Stimulated activated naive CD8-positive, alpha-beta T cell treated with anti-CD3 and anti-CD28 coated beads, Interleukin-15, Interleukin-2, amounts not matched to agents 100 U/mL and 50 U/mL, for 24 hours (primary cell): ENCODE data around the gene OAS1.
"Not testable (repeated sequence)": the region's sequence is repeated elsewhere in the genome, so short reads cannot be mapped to it uniquely, and the experiment has no call there.

Experiments
- ATAC-seq: fragments of 150-1000 bp; cut with Tn5 transposase; one replicate; pipeline ENCODE4 v1.10.0; 2021
- DNase-seq: peaks from one replicate; pipeline ENCODE4 v3.0.0; 2021

The OAS1 gene

DNA sequence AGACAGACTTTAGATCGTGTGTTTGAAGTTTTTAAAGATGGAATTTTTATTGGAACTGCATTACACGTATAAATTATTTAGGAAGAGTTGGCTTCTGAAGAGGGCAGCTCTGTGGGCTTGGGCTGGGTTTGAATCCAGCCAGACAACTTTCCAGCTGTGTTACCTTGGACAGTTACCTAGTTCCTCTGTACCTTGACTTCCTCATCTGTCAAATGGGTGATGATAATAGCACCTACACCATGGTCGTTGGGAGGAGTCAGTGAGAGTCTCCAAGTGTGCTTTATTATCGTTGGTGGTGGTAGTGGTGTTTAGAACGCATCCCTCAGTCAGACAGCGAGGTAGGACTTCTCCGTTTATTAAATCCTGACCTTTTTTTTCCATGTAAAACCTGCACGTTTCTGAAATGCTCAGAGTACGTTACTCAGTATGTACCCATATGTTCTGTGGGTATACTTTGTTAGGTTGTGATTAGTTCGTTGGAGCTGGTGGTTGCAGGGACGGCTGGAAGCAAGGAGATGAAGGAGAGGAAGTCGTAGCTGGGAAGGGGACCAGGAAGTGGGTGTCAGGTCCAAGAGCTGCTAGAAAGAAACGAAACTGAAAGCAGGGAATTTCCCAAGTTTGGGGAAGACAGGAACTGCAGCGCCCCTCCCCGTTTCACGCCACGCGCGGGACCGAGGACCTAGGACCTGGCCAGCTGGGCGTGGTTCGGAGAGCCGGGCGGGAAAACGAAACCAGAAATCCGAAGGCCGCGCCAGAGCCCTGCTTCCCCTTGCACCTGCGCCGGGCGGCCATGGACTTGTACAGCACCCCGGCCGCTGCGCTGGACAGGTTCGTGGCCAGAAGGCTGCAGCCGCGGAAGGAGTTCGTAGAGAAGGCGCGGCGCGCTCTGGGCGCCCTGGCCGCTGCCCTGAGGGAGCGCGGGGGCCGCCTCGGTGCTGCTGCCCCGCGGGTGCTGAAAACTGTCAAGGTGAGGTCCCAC is 31.3 kb downstream of the OAS1 start, which contains the start of gene OAS3:
Gene OAS3 (plus strand): TSS at position 734 of the 979 bp plus-strand sequence. CDS start 57 bp downstream, at position 791.
- DNase-seq (peak; percentile 71), ATAC-seq (peak; percentile 78)

DNA sequence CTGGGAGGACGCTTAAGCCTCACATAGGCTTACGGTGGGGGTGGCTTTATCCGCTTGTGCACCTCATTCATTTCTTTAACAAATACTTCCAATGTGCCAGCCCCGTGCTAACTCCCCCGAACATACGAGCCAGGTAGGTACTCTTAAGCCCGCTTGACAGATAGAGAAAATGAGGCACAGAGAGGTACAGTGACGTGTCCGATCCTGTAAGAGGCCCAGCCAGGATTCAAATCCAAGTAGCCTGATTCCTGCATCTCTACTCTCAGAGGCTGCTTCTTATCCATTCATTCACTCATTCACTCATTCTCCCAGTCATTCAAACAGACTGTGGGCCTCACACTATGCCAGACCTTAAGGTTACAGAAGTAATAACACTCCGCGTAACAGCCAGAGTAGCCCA is 32.0 kb downstream of the OAS1 start:
- DNase-seq = no peak
- ATAC-seq = no peak

DNA sequence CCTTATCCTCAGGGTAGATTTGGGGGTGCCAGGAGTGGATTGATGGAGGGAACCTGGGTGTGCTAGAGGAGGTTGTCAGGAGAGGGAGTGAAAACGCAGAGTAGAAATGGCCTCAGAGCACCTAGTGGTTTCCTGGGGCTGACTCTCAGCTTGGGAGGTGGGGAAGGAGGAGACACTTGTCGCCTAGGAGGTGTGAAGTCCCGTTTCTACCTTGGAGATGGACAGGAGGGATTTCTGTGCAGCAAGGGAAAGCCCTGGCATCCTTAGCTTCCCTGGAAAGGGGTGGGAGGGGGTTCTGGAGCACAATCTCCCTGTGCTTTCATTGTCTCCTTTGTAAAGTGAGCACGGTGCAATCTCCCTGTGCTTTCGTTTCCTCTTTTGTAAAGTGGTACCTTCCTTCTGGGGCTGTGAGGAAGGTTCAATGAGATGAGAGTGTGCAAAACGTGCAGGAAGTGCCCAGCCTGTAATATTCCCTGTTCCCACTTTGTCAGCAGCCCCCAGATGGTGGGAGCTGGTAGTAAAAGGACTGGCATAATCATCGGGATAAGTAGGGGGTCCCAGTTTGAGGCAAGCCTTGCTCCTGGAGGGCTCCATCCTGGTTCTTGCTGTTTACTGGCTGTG is 33.1 kb downstream of the OAS1 start:
- peak; percentile 15 for DNase-seq
- ATAC-seq = no peak

DNA sequence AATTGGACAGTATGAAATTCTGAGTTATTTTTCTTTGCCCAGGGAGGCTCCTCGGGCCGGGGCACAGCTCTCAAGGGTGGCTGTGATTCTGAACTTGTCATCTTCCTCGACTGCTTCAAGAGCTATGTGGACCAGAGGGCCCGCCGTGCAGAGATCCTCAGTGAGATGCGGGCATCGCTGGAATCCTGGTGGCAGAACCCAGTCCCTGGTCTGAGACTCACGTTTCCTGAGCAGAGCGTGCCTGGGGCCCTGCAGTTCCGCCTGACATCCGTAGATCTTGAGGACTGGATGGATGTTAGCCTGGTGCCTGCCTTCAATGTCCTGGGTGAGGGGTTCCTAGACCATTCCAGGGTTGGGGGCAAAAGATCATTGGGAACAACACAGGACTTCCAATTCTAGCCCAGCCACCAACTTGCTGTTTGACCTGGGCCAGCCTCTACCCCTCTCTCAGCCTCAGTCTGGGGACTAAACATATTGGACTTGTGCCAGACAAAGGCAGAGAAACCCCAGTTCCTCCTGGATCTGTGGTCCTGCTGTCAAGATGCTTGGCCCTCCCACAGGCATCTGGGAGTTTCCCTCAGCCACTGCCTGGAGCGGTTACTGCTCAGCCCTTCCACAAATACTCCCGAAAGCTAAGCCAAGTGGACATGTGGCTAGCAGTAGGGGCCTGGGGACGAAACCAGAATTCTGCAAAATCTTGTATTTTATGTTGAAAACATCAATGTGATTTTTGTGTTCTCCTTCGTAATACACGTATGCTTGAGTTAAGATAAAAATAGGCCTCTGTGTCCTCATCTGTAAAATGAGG is 35.0 kb downstream of the OAS1 start:
- no peak for ATAC-seq
- DNase-seq = no peak

DNA sequence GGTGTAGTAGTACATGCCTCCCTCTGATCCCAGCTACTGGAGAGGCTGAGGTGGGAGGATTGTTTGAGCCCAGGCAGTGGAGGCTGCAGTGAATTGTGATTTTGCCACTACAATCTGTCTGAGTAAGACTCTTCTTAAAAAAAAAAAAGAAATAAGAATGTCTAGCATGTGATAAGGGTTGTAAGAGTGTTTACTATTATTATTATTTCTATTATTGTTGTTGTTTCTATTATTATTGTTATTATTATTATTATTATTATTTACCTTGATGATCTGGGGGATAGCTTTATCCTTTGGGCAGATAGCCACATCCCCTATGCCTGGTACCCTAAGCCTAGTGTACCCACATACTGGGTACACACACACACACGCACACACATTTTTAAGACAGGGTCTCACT is 35.8 kb downstream of the OAS1 start:
- ATAC-seq (no peak), DNase-seq (no peak)

DNA sequence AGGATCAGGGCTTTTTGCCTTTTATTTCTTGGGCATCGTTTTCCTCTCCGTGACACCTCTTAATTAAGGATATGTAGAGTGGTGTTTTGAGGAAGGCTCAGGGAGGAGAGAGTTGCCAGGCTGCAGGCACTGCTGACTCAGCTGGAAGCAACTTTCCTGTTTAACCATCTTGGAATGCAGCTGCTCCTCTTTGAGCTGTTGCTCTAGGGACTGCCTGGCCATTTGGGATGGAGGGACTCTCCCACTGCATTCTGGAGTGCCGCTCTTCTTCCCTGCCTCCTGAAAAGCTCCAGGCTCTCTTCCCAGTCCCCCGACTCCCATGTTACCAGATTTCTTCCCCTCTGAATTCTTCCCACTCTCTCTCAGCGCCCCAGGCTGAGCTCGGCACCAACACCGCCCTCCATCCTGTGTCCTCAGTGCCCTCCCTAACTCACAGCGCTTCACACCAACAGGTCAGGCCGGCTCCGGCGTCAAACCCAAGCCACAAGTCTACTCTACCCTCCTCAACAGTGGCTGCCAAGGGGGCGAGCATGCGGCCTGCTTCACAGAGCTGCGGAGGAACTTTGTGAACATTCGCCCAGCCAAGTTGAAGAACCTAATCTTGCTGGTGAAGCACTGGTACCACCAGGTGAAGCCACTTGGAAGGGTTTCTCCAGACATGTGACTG is 37.4 kb downstream of the OAS1 start:
- ATAC-seq = no peak

DNA sequence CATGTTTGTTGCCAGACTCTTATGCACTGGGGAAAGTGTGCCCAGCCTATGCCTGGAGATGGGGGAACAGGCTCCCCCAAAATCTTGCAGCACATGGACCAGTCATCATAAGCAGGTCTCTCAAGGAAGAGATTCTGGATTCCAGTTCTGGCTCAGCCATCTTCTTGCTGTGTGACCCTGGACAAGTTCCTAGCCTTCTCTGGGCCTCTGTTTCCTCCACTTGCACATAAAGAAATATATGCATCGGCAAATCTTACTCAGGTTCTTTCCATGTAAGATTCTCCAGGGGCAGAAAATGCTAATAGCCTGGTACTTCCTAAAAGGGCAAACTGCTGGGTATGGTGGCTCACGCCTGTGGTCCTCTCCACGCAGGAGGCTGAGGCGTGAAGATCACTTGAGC is 38.8 kb downstream of the OAS1 start:
- DNase-seq = no peak
- ATAC-seq = no peak

More for the DNA sequence above, 37.4 kb downstream of the OAS1 start:
- no peak for DNase-seq

DNA sequence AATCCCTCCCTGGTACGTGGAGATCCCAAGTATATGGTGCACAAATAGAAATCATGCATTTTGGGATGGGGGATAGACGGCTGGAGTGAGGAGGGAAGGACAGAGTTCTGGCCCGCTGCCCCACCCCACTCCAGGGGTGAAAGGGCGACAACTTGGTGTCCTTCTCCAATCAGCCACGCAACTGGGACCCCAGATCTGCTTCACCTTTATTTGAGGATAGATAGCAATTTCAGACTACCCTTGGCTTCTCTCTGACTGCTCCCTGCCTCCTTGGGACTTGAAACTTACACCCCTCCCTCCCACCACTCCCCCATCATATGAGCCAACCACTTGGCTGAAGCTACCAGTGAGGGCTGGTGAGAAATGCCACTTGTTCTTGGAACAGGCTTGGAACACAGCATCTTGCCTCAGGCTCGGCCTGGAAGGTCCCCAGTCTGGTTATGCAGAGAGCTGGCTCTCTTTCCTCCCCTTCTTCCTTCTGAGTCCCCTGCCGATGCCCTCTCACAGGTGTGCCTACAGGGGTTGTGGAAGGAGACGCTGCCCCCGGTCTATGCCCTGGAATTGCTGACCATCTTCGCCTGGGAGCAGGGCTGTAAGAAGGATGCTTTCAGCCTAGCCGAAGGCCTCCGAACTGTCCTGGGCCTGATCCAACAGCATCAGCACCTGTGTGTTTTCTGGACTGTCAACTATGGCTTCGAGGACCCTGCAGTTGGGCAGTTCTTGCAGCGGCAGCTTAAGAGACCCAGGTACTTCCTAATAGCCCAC is 39.7 kb downstream of the OAS1 start:
- DNase-seq (no peak), ATAC-seq (no peak)

DNA sequence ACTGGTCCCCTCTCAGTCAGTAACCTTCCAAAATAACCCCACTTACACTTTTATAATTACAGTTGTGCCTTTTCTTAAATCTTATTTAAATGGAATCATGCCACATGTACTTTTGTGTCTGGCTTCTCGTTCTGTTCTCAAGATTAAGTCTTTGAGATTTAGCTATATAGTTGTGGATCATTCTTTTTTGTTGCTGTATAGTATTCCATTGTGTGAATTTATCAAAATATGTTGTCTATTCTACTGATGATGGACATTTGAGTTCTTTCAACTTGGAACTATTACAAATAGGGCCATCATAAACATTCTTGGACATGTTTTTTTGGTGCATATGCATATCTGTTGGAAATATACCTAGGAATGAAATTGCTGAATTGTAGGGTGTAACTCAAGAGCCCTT is 40.6 kb downstream of the OAS1 start:
- no peak for DNase-seq
- no peak for ATAC-seq

DNA sequence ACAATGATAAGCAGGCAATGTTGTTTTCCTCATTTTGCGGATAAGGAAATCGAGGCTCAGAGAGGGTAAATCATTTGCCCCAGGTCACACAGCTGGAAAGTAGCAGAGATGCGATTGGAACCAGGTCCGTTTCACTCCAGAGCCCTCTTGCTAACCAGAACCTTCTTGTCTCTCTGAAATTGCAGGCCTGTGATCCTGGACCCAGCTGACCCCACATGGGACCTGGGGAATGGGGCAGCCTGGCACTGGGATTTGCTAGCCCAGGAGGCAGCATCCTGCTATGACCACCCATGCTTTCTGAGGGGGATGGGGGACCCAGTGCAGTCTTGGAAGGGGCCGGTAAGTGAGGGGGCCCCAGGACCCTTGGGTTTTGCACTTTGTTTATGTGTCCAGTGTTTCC is 41.0 kb downstream of the OAS1 start:
- DNase-seq (no peak), ATAC-seq (no peak)

DNA sequence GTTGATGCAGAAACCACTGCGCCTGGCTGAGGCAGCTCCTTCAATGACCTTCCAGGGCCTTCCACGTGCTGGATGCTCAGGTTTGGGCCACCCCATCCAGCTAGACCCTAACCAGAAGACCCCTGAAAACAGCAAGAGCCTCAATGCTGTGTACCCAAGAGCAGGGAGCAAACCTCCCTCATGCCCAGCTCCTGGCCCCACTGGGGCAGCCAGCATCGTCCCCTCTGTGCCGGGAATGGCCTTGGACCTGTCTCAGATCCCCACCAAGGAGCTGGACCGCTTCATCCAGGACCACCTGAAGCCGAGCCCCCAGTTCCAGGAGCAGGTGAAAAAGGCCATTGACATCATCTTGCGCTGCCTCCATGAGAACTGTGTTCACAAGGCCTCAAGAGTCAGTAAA is 42.0 kb downstream of the OAS1 start:
- ATAC-seq (no peak), DNase-seq (no peak)

DNA sequence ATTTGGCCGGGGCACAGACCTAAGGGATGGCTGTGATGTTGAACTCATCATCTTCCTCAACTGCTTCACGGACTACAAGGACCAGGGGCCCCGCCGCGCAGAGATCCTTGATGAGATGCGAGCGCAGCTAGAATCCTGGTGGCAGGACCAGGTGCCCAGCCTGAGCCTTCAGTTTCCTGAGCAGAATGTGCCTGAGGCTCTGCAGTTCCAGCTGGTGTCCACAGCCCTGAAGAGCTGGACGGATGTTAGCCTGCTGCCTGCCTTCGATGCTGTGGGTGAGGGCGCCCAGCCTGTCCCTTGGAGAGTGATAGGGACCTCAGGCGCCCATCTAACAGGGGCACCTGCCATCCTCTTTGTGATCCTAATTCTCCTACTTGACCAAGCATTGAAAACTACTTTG is 43.9 kb downstream of the OAS1 start:
- ATAC-seq = no peak
- DNase-seq = no peak

DNA sequence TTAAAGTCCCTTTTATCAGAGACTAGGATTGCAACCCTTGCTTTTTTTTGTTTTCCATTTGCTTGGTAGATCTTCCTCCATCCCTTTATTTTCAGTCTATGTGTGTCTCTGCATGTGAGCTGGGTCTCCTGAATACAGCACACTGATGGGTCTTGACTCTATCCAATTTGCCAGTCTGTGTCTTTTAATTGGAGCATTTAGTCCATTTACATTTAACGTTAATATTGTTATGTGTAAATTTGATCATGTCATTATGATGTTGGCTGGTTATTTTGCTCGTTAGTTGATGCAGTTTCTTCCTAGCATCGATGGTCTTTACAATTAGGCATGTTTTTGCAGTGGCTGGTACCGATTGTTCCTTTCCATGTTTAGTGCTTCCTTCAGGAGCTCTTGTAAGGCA is 50.4 kb downstream of the OAS1 start:
- not testable (repeated sequence) for ATAC-seq, DNase-seq

DNA sequence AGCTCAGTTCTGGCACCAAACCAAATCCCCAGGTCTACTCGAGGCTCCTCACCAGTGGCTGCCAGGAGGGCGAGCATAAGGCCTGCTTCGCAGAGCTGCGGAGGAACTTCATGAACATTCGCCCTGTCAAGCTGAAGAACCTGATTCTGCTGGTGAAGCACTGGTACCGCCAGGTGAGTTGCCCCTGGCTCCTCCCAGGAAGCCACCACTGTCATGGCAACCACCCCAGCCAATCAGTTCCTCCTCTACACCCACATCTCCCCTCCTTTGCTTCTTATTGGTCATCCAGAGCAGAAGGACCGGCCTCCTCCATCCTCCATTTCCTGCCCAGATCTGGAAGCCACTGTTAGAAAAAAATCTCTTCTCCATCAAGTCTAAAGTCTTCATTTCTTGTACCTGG is 54.3 kb downstream of the OAS1 start:
- ATAC-seq = no peak
- DNase-seq = no peak

DNA sequence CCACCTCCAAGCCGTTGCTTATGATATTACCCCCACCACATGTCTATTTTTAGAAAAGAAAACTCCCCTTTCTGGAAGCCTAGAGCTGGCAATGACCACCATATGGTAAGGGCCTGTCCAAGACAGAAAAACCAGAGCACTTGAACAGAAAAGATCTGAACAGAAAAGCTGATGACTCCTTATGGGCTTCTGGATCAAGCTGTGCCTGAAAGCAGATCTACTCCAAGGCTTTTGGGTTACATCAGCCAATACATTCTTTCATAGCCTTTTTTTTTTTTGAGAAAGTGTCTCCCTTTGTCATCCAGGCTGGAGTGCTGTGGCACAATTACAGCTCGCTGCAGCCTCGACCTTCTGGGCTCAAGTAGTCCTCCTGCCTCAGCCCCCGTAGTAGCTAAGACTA is 54.8 kb downstream of the OAS1 start:
- ATAC-seq = no peak
- no peak for DNase-seq

DNA sequence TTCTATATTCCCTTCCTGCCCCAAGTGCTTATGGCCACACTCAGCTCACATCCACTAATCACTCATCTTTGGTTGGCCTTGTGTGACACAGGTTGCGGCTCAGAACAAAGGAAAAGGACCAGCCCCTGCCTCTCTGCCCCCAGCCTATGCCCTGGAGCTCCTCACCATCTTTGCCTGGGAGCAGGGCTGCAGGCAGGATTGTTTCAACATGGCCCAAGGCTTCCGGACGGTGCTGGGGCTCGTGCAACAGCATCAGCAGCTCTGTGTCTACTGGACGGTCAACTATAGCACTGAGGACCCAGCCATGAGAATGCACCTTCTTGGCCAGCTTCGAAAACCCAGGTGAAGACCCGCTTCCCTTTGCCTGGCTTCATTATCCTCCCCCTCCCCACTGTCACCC is 55.8 kb downstream of the OAS1 start:
- DNase-seq (no peak), ATAC-seq (no peak)

DNA sequence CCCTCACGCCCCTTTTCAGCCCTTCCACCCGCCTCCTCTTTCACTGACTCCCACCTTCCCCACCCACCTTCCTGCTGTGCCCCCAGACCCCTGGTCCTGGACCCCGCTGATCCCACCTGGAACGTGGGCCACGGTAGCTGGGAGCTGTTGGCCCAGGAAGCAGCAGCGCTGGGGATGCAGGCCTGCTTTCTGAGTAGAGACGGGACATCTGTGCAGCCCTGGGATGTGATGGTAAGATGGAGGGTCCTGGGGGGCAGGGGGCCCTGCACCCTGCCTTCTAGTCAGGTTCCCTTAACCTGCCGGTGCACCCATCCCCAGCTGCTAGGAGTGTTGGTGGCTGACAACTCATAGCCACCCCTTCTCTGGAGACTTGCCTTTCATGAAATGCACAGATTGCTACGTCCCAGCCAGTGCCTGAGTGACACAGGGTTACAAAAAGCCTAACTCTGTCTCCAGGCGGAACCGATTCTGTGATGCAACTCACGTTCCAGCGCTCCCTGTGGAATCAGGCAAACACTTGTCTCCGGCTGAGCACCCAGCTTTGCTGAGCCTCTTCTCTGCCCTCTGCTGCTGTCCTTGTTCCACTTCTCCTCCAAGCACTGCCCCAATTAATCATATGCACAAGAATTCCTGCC is 56.6 kb downstream of the OAS1 start:
- ATAC-seq = no peak
- DNase-seq = no peak

DNA sequence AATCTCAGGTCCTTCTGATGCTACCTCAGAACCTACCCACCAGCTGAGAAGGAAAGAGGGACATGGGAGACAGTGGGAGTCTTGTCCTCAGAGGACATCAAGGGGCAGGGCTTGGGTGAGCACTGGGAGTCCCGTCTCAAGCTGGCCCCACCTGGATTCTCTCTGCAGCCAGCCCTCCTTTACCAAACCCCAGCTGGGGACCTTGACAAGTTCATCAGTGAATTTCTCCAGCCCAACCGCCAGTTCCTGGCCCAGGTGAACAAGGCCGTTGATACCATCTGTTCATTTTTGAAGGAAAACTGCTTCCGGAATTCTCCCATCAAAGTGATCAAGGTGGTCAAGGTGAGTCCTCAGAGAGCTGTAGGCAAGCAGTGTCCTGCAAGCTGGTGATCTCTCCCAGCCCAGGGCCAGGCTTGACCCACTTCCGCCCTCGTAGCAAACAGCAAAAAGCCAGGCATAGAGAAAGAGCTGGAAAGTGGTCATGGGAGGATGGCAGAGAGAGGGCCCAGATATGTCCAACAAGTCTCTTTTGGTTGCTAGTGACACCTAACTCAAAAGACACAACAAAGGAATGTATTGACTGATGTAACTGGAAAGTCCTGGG is 57.4 kb downstream of the OAS1 start:
- DNase-seq (no peak), ATAC-seq (no peak)

DNA sequence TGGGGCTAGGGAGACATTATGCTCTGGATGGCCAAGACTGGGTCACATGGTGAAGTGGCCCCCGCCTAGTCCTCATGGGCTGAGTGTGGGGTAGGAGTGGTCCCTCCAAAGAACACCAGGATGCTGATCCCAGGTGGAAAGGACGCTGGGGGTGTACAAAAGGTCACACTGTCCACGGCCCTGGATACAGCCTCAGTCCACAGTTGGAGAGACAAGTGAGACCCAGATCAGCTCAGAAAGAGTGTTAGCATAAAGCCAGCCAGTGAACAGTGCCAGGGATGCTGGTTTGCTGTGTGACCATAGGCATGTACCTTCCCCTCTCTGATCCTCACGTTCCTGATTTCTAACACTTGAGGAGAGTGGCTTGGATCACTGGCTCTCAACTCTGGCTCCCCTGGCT is 58.2 kb downstream of the OAS1 start:
- DNase-seq (no peak), ATAC-seq (no peak)

DNA sequence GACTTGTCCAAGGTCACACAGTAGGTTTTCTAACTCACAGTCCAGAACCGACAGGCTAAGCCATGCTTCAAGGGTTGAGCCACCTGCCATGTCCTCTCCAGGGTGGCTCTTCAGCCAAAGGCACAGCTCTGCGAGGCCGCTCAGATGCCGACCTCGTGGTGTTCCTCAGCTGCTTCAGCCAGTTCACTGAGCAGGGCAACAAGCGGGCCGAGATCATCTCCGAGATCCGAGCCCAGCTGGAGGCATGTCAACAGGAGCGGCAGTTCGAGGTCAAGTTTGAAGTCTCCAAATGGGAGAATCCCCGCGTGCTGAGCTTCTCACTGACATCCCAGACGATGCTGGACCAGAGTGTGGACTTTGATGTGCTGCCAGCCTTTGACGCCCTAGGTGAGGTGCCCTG is 58.9 kb downstream of the OAS1 start:
- ATAC-seq (no peak), DNase-seq (no peak)
